Hepatocyte (in vitro differentiated cells): Measurements from ENCODE around the gene EGFL7. TPM values are rescaled to one million over a fixed set of nuclear protein-coding genes. Genes with fewer than 3 reads are reported as not detected.

ENCODE experiments used
- DNase-seq: peaks from one replicate; pipeline ENCODE4 v3.0.0-alpha.2; 2016; ENCODE audit warnings: low spot score
- H2AFZ ChIP-seq: fragments of 200-600 bp; sonication (generic); 2 replicates; pipeline ENCODE4 v1.6.0; 2016; ENCODE audit warnings: antibody characterized with exemption, mild to moderate bottlenecking
- H3K27ac ChIP-seq: fragments of 200-600 bp; sonication (generic); 2 replicates; pipeline ENCODE4 v1.5.1; 2016; ENCODE audit warnings: mild to moderate bottlenecking
- H3K27me3 ChIP-seq: fragments of 200-600 bp; sonication (generic); 2 replicates; pipeline ENCODE4 v1.6.1; 2016
- H3K36me3 ChIP-seq: fragments of 200-600 bp; sonication (generic); replicated peaks from 2 replicates; pipeline ENCODE4 v1.5.1; 2016; ENCODE audit warnings: low read depth; ENCODE audit not compliant: insufficient read depth
- H3K4me1 ChIP-seq: fragments of 200-600 bp; sonication (generic); 2 replicates; pipeline ENCODE4 v1.5.1; 2016; ENCODE audit warnings: mild to moderate bottlenecking, moderate library complexity; ENCODE audit not compliant: insufficient read depth
- H3K4me2 ChIP-seq: fragments of 200-600 bp; sonication (generic); 2 replicates; pipeline ENCODE4 v1.6.0; 2016
- H3K4me3 ChIP-seq: fragments of 200-600 bp; sonication (generic); 2 replicates; pipeline ENCODE4 v1.5.1; 2016; ENCODE audit warnings: mild to moderate bottlenecking
- H3K79me2 ChIP-seq: fragments of 200-600 bp; sonication (generic); 2 replicates; pipeline ENCODE4 v1.6.0; 2017; ENCODE audit warnings: mild to moderate bottlenecking
- H3K9me2 ChIP-seq: fragments of 200-600 bp; sonication (generic); replicated peaks from 2 replicates; pipeline ENCODE4 v1.6.0; 2017; ENCODE audit warnings: mild to moderate bottlenecking; ENCODE audit not compliant: insufficient read depth
- H3K9me3 ChIP-seq: fragments of 200-600 bp; sonication (generic); 2 replicates; pipeline ENCODE4 v1.5.1; 2016; ENCODE audit warnings: low read depth, mild to moderate bottlenecking
- H4K20me1 ChIP-seq: fragments of 200-600 bp; sonication (generic); 2 replicates; pipeline ENCODE4 v1.6.0; 2016; ENCODE audit warnings: mild to moderate bottlenecking; ENCODE audit not compliant: insufficient read depth, poor library complexity, severe bottlenecking
- EZH2 ChIP-seq: fragments of 200-600 bp; sonication (generic); IDR thresholded peaks from 2 replicates; pipeline ENCODE4 v1.6.1; 2016; ENCODE audit warnings: antibody characterized with exemption, mild to moderate bottlenecking, borderline replicate concordance
- EZH2phosphoT487 ChIP-seq: fragments of 200-600 bp; sonication (generic); IDR thresholded peaks from one replicate; pipeline ENCODE4 v1.6.1; 2018; ENCODE audit warnings: antibody characterized with exemption, mild to moderate bottlenecking, low read depth, moderate library complexity; ENCODE audit not compliant: unreplicated experiment, severe bottlenecking
- WGBS: methylation state at CpG from one replicate; pipeline ENCODE4 v1.1.6; 2016; ENCODE audit warnings: low lambda C conversion rate; ENCODE audit errors: missing lambda C conversion rate; 5-methylcytosine and 5-hydroxymethylcytosine counted together
- polyA plus RNA-seq: library from polyadenylated mRNA; unstranded; fragments of >200 nt; fragmentation: Nextera tagmentation; extraction: Ambion mirVana; gene quantifications from 2 replicates; pipeline ENCODE4 v1.2.1, GENCODE V29; 2016
- total RNA-seq: library from RNA; depleted of rRNA; stranded (reverse); fragments of >200 nt; gene quantifications from 2 replicates; pipeline ENCODE4 v1.2.3, GENCODE V29; 2014
- TF ChIP-seq, protein P1 (sequence below): fragments of 200-600 bp; sonication (generic); IDR thresholded peaks from 2 replicates; pipeline ENCODE4 v1.5.1; 2016; ENCODE audit warnings: antibody characterized with exemption, mild to moderate bottlenecking; ENCODE audit not compliant: poor library complexity

Gene EGFL7
- total and polyA plus RNA-seq, 2 experiments from 2014 or later, result 50.0 to 82.5 TPM

GRCh38 chr9:136684339-136684738, 21.6 kb downstream of the EGFL7 start:
- no peak overlapping the region for H3K27ac ChIP-seq
- TF ChIP-seq, protein P1, sequence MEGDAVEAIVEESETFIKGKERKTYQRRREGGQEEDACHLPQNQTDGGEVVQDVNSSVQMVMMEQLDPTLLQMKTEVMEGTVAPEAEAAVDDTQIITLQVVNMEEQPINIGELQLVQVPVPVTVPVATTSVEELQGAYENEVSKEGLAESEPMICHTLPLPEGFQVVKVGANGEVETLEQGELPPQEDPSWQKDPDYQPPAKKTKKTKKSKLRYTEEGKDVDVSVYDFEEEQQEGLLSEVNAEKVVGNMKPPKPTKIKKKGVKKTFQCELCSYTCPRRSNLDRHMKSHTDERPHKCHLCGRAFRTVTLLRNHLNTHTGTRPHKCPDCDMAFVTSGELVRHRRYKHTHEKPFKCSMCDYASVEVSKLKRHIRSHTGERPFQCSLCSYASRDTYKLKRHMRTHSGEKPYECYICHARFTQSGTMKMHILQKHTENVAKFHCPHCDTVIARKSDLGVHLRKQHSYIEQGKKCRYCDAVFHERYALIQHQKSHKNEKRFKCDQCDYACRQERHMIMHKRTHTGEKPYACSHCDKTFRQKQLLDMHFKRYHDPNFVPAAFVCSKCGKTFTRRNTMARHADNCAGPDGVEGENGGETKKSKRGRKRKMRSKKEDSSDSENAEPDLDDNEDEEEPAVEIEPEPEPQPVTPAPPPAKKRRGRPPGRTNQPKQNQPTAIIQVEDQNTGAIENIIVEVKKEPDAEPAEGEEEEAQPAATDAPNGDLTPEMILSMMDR, result no peak
- no peak for TF ChIP-seq EZH2phosphoT487
- TF ChIP-seq EZH2, result no peak
- H3K36me3 ChIP-seq, result no peaks in the 10 kb centered on the region
- H3K9me2 ChIP-seq, result no peaks in the 10 kb centered on the region
- no peak for DNase-seq
- H3K27me3 ChIP-seq, result no peaks in the 10 kb centered on the region
- no peak overlapping the region for H3K4me3 ChIP-seq
- WGBS, result 85% methylated on average over 15 of the region's 15 CpGs
- H3K4me1 ChIP-seq, result peaks cover 24% of the 10 kb centered on the region
- H3K4me2 ChIP-seq, result peak overlapping the region; percentile 100
- H3K79me2 ChIP-seq, result peaks cover 75% of the 10 kb centered on the region
- peaks cover 41% of the 10 kb centered on the region for H4K20me1 ChIP-seq
- no peak overlapping the region for H2AFZ ChIP-seq
- no peaks in the 10 kb centered on the region for H3K9me3 ChIP-seq

GRCh38 chr9:136684799-136685198, 22.1 kb downstream of the EGFL7 start:
- H3K4me3 ChIP-seq, result no peak overlapping the region
- no peaks in the 10 kb centered on the region for H3K36me3 ChIP-seq
- H3K79me2 ChIP-seq, result peaks cover 71% of the 10 kb centered on the region
- no peaks in the 10 kb centered on the region for H3K27me3 ChIP-seq
- no peak overlapping the region for H3K27ac ChIP-seq
- peaks cover 41% of the 10 kb centered on the region for H4K20me1 ChIP-seq
- H3K9me3 ChIP-seq, result no peaks in the 10 kb centered on the region
- no peak for DNase-seq
- 88% methylated on average over 15 of the region's 15 CpGs for WGBS
- peak overlapping the region; percentile 100 for H3K4me2 ChIP-seq
- TF ChIP-seq, protein P1, result no peak
- TF ChIP-seq EZH2phosphoT487 (no peak), EZH2 (no peak)
- no peak overlapping the region for H2AFZ ChIP-seq
- no peaks in the 10 kb centered on the region for H3K9me2 ChIP-seq
- peaks cover 24% of the 10 kb centered on the region for H3K4me1 ChIP-seq

DNA sequence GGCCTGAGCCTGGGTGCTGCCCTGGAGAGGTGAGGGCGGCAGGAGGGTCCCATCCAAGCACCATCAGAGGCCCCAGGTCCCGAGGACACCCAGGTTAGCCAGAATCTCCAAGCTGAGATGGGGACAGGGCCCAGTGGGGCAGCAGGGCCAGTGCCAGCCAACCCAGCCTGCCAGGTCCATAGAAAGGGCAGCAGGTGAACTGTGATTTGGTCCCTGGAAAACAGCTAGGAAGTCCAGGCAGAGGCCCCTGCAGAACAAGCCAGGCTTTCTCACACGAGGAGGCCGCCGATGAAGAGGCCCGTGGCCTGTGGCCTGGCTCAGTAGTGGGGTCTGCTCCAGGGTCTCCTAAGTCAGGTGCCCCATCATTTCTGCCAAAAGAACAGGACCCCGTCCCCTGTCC, 22.5 kb downstream of the EGFL7 start:
- Histone ChIP-seq H3K9me2 (no peaks in the 10 kb centered on the region), H3K36me3 (no peaks in the 10 kb centered on the region), H3K27ac (no peak overlapping the region), H3K9me3 (no peaks in the 10 kb centered on the region), H2AFZ (no peak overlapping the region), H3K4me3 (peak overlapping the region; percentile 92), H3K4me2 (peak overlapping the region; percentile 100), H3K4me1 (peaks cover 24% of the 10 kb centered on the region), H3K27me3 (no peaks in the 10 kb centered on the region), H4K20me1 (peaks cover 41% of the 10 kb centered on the region), H3K79me2 (peaks cover 67% of the 10 kb centered on the region)
- DNase-seq, result no peak
- 94% methylated on average over 7 of the region's 7 CpGs for WGBS
- TF ChIP-seq EZH2, result no peak
- no peak for TF ChIP-seq EZH2phosphoT487
- TF ChIP-seq, protein P1, result no peak
